GM12878 (cell line): ENCODE results near the gene RYR2. TPM values are rescaled to one million over a fixed set of nuclear protein-coding genes. Genes with fewer than 3 reads are reported as not detected.

ENCODE experiments used
- ATAC-seq: fragments of 200-7000 bp; cut with Tn5 transposase; 3 replicates; pipeline ENCODE4 v1.9.1; 2020; ENCODE audit warnings: mild to moderate bottlenecking, moderate library complexity
- BruUV-seq: library from RNA; stranded (reverse); fragments of 400-500 nt; replicated peaks from 2 replicates; lab custom pipeline; 2021; lab: Mats Ljungman, UMichigan
- CTCF ChIA-PET: fragments of 300-600 bp; sonication (Branson Sonifier 250); formaldehyde crosslinking; extraction: SDS; loops from one replicate; lab custom pipeline; 2021; ENCODE audit warnings: inconsistent platforms; lab: Yijun Ruan, JAX
- POLR2A ChIA-PET: fragments of 350-600 bp; formaldehyde crosslinking; extraction: SDS; loops from one replicate; lab custom pipeline; 2021; ENCODE audit warnings: inconsistent platforms; lab: Charles Lee
- RAD21 ChIA-PET: fragments of 300-600 bp; sonication (Branson Sonifier 250); formaldehyde crosslinking; loops from one replicate; lab custom pipeline; 2023; ENCODE audit warnings: antibody characterized with exemption; ENCODE audit not compliant: unreplicated experiment; lab: Charles Lee
- SMC1A ChIA-PET: fragments of 300-600 bp; sonication (Branson Sonifier 250); formaldehyde crosslinking; loops from one replicate; lab custom pipeline; 2023; ENCODE audit not compliant: unreplicated experiment, uncharacterized antibody; lab: Charles Lee
- DNase-seq: peaks from one replicate; pipeline ENCODE4 v3.0.0-alpha.2; 2011; ENCODE audit warnings: low read depth, low spot score
- FAIRE-seq: peaks from 3 replicates; lab custom pipeline; 2011; peaks lifted over from hg19 to GRCh38; lab: Jason Lieb, UNC
- H2AFZ ChIP-seq: 2 replicates; pipeline ENCODE4 v1.6.0; 2011; ENCODE audit warnings: low read depth, low read length, control low read depth; ENCODE audit not compliant: control insufficient read depth
- H3K27ac ChIP-seq: 2 replicates; pipeline ENCODE4 v1.5.1; 2011; ENCODE audit warnings: control low read depth; ENCODE audit not compliant: control insufficient read depth, insufficient read depth
- H3K27me3 ChIP-seq, 2 experiments: replicated peaks in 1 of 2; 2 replicates each; pipeline versions ENCODE4 v1.6.0 to v1.6.1; 2011; ENCODE audit warnings: low read length in 1 of 2; ENCODE audit not compliant: control insufficient read depth in 2 of 2, insufficient read depth in 2 of 2
- H3K36me3 ChIP-seq, 2 experiments: 2 replicates each; pipeline ENCODE4 v1.5.1; 2011; ENCODE audit warnings: low read length in 1 of 2; ENCODE audit not compliant: control insufficient read depth in 2 of 2, insufficient read depth in 2 of 2
- H3K4me1 ChIP-seq: 2 replicates; pipeline ENCODE4 v1.6.1; 2011; ENCODE audit warnings: mild to moderate bottlenecking, low read length, moderate library complexity, mixed read lengths; ENCODE audit not compliant: control insufficient read depth, insufficient read depth
- H3K4me2 ChIP-seq: 2 replicates; pipeline ENCODE4 v1.6.0; 2011; ENCODE audit warnings: control low read depth; ENCODE audit not compliant: control insufficient read depth, insufficient read depth
- H3K4me3 ChIP-seq: fragments of 200-600 bp; sonication (generic); 2 replicates; pipeline ENCODE4 v1.5.1; 2016
- H3K79me2 ChIP-seq: 2 replicates; pipeline ENCODE4 v1.6.0; 2011; ENCODE audit warnings: low read length; ENCODE audit not compliant: control insufficient read depth, insufficient read depth
- H3K9ac ChIP-seq: 2 replicates; pipeline ENCODE4 v1.8.0; 2011; ENCODE audit warnings: low read length, control low read depth, mixed read lengths; ENCODE audit not compliant: control insufficient read depth, insufficient read depth
- H3K9me3 ChIP-seq: replicated peaks from 3 replicates; pipeline ENCODE4 v1.5.1; 2011; ENCODE audit warnings: mild to moderate bottlenecking, low read length; ENCODE audit not compliant: control insufficient read depth, insufficient read depth
- H4K20me1 ChIP-seq: 2 replicates; pipeline ENCODE4 v1.6.0; 2011; ENCODE audit not compliant: control insufficient read depth, insufficient read depth
- CREB1 ChIP-seq: IDR thresholded peaks from 2 replicates; pipeline ENCODE4 v1.6.1; 2012; ENCODE audit warnings: low read depth, mild to moderate bottlenecking, inconsistent platforms
- EGR1 ChIP-seq, 2 experiments: IDR thresholded peaks; 1 replicate in 1 of 2; 2 replicates in 1 of 2; pipeline ENCODE4 v1.6.1; 2011 to 2012; ENCODE audit warnings: low read depth in 2 of 2, low read length in 2 of 2, borderline replicate concordance in 1 of 2, mild to moderate bottlenecking in 1 of 2, moderate library complexity in 1 of 2
- EZH2 ChIP-seq: IDR thresholded peaks from 2 replicates; pipeline ENCODE4 v1.6.1; 2012; ENCODE audit warnings: low read depth, mild to moderate bottlenecking, control low read depth, inconsistent platforms, low read length, borderline replicate concordance; ENCODE audit not compliant: control insufficient read depth
- HDAC6 ChIP-seq: fragments of 200-600 bp; sonication (generic); IDR thresholded peaks from one replicate; pipeline ENCODE4 v1.8.0; 2017; ENCODE audit warnings: antibody characterized with exemption; ENCODE audit not compliant: unreplicated experiment
- IKZF2 ChIP-seq, 2 experiments: fragments of 450-650 bp; IDR thresholded peaks; 2 replicates each; pipeline ENCODE4 v1.6.1; 2017; ENCODE audit warnings: mild to moderate bottlenecking in 2 of 2, moderate library complexity in 2 of 2
- JUND ChIP-seq: IDR thresholded peaks from 2 replicates; pipeline ENCODE4 v1.6.1; 2012; ENCODE audit warnings: low read depth, mild to moderate bottlenecking, low read length, improper control_type of control experiment, moderate library complexity
- LARP7 ChIP-seq: fragments of 450-650 bp; IDR thresholded peaks from 2 replicates; pipeline ENCODE4 v1.6.1; 2017; ENCODE audit warnings: mild to moderate bottlenecking
- MXI1 ChIP-seq: fragments of 150-350 bp; IDR thresholded peaks from 2 replicates; pipeline ENCODE4 v1.6.1; 2011; ENCODE audit warnings: low read depth, mild to moderate bottlenecking, inconsistent platforms, low read length, improper control_type of control experiment
- MYB ChIP-seq: fragments of 150-350 bp; IDR thresholded peaks from 2 replicates; pipeline ENCODE4 v1.6.1; 2014; ENCODE audit warnings: mild to moderate bottlenecking, low read depth, low read length, borderline replicate concordance
- NRF1 ChIP-seq: conservative IDR thresholded peaks from 2 replicates; pipeline ENCODE4 v1.6.1; 2011; ENCODE audit warnings: mild to moderate bottlenecking, low read depth, low read length, improper control_type of control experiment
- RCOR1 ChIP-seq: conservative IDR thresholded peaks from 2 replicates; pipeline ENCODE4 v1.6.1; 2012; ENCODE audit warnings: low read depth, low read length, improper control_type of control experiment
- SKIL ChIP-seq: fragments of 450-650 bp; IDR thresholded peaks from 2 replicates; pipeline ENCODE4 v1.6.1; 2017; ENCODE audit warnings: mild to moderate bottlenecking, low read depth, inconsistent platforms; ENCODE audit not compliant: poor library complexity, severe bottlenecking
- SMAD1 ChIP-seq: fragments of 450-650 bp; IDR thresholded peaks from 2 replicates; pipeline ENCODE4 v1.6.1; 2018; ENCODE audit warnings: mild to moderate bottlenecking, low read depth; ENCODE audit not compliant: partially characterized antibody
- SPI1 ChIP-seq: IDR thresholded peaks from 2 replicates; pipeline ENCODE4 v1.6.1; 2011; ENCODE audit warnings: low read depth, mild to moderate bottlenecking, low read length, moderate library complexity, borderline replicate concordance; ENCODE audit not compliant: insufficient read depth
- SRF ChIP-seq, 2 experiments: IDR thresholded peaks; 2 replicates each; pipeline ENCODE4 v1.6.1; 2011; ENCODE audit warnings: low read depth in 2 of 2, low read length in 2 of 2, mild to moderate bottlenecking in 1 of 2, moderate library complexity in 1 of 2
- ZNF207 ChIP-seq: fragments of 450-650 bp; IDR thresholded peaks from 2 replicates; pipeline ENCODE4 v1.6.1; 2014; ENCODE audit warnings: antibody characterized with exemption, mild to moderate bottlenecking, borderline replicate concordance
- ZNF384 ChIP-seq: IDR thresholded peaks from 2 replicates; pipeline ENCODE4 v1.6.1; 2012; ENCODE audit warnings: low read depth, mild to moderate bottlenecking, low read length, improper control_type of control experiment, borderline replicate concordance
- ZSCAN29 ChIP-seq: fragments of 450-650 bp; IDR thresholded peaks from 2 replicates; pipeline ENCODE4 v1.6.1; 2017; ENCODE audit warnings: mild to moderate bottlenecking, moderate library complexity
- WGBS: methylation state at CpG from one replicate; pipeline ENCODE4 v1.1.6; 2016; ENCODE audit warnings: low lambda C conversion rate; ENCODE audit not compliant: insufficient replicate concordance, insufficient coverage; ENCODE audit errors: missing lambda C conversion rate; 5-methylcytosine and 5-hydroxymethylcytosine counted together
- in situ Hi-C: fragments of 300-500 bp; cut with MboI; formaldehyde crosslinking; loops from 9 replicates; pipeline ENCODE4 v1.14.3; 2018; ENCODE audit warnings: mixed read lengths
- intact Hi-C: fragments of 100-400 bp; cut with micrococcal nuclease; formaldehyde crosslinking; loops from one replicate; pipeline ENCODE4 v1.14.2; 2022; ENCODE audit not compliant: unreplicated experiment
- polyA plus RNA-seq, 11 experiments: library from polyadenylated mRNA; depleted of rRNA in 4 of 11; unstranded in 6 of 11; stranded (reverse) in 5 of 11; fragments of >200 nt; fragmentation: Nextera tagmentation in 4 of 11; fragmentation: Illumina TruSeq in 1 of 11; extraction: Ambion mirVana in 4 of 11; extraction: Trizol in 1 of 11; gene quantifications; 1 replicate in 1 of 11; 2 replicates in 10 of 11; pipeline versions ENCODE4 v1.2.1 to v1.2.3, GENCODE V29; 2011 to 2016; ENCODE audit warnings: inconsistent platforms in 2 of 11, missing spikeins in 2 of 11, low read depth in 1 of 11
- total RNA-seq, 4 experiments: library from RNA; depleted of rRNA in 3 of 4; stranded (reverse); fragments of >200 nt in 3 of 4; fragmentation: Illumina TruSeq in 1 of 4; extraction: Trizol in 1 of 4; gene quantifications; 2 replicates each; pipeline versions ENCODE4 v1.2.1 to v1.2.3, GENCODE V29; 2013 to 2021

Gene RYR2
- total and polyA plus RNA-seq, 10 of the 15 experiments (the other 5 are each of a cell fraction or from before 2014, with no cell fraction given), result 0.01 to 0.04 TPM; not detected in 8

DNA sequence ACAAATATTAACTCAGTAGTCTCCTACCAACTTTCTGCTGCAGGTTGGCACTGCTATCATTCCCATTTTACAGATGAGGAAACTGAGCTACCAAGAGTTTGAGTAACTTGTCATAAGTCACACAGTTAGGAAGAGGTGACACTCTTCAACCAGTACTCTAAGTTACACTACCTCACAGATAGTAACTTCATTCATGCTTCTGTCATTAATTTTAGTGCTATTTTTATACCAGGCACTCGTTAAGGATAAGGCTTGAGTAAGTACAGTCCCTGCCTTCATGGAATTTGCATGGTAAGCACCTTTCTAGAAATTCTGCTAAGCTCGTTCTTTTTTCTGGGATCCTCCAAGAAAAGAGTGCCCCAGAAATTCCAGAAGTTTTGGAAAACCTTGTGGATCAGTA, 770.1 kb downstream of the RYR2 start:
- FAIRE-seq (no peak), ATAC-seq (no peak), DNase-seq (no peak)
- no peaks in the 10 kb centered on the region for H3K9me3 ChIP-seq
- CTCF ChIA-PET, result interaction anchor here (0.9 to 1.3 kb wide), 6 partner anchors 8 to 442 kb away, joined by 3 read pairs; no protein-coding TSS in a partner anchor
- H3K27me3 ChIP-seq, result no peaks in the 10 kb centered on the region
- intact Hi-C loops, result no loop called here
- BruUV-seq, result no TSS peak
- POLR2A ChIA-PET, result no interaction called here
- H3K4me2 ChIP-seq, result no peak overlapping the region
- H3K9ac ChIP-seq, result no peak overlapping the region
- no peak overlapping the region for H2AFZ ChIP-seq
- 11% methylated on average over 2 of the region's 2 CpGs for WGBS
- TF ChIP-seq MXI1 (no peak), ZNF384 (no peak), HDAC6 (no peak), NRF1 (no peak), SPI1 (no peak), EZH2 (no peak), LARP7 (no peak), MYB (no peak), CREB1 (no peak), ZSCAN29 (no peak), EGR1 (IDR thresholded peaks at IDR 0.05; ENCODE audit: borderline replicate concordance in 1 of 2, low read depth in 2 of 2, low read length in 2 of 2) (no peak), JUND (no peak), SMAD1 (no peak), SKIL (no peak), SRF (IDR thresholded peaks at IDR 0.05; ENCODE audit: low read depth in 2 of 2, low read length in 2 of 2) (no peak), ZNF207 (no peak), IKZF2 (IDR thresholded peaks at IDR 0.05) (no peak), RCOR1 (no peak)
- no peaks in the 10 kb centered on the region for H3K4me1 ChIP-seq
- SMC1A ChIA-PET, result interaction anchor here (1.2 kb wide), 1 partner anchor 9 kb away, joined by 3 read pairs; no protein-coding TSS in a partner anchor
- no peaks in the 10 kb centered on the region for H4K20me1 ChIP-seq
- in situ Hi-C loops, result no loop called here
- H3K79me2 ChIP-seq, result no peaks in the 10 kb centered on the region
- H3K27ac ChIP-seq, result no peak overlapping the region
- no peak overlapping the region for H3K4me3 ChIP-seq
- RAD21 ChIA-PET, result no interaction called here
- no peaks in the 10 kb centered on the region for H3K36me3 ChIP-seq
